Measurements from ENCODE around the gene RASA1. TPM values are rescaled to one million over a fixed set of nuclear protein-coding genes. Genes with fewer than 3 reads are reported as not detected.

RASA1 gene
- total RNA-seq, 2 donors from 2014 or later, result 15.6 to 17.8 TPM

DNA sequence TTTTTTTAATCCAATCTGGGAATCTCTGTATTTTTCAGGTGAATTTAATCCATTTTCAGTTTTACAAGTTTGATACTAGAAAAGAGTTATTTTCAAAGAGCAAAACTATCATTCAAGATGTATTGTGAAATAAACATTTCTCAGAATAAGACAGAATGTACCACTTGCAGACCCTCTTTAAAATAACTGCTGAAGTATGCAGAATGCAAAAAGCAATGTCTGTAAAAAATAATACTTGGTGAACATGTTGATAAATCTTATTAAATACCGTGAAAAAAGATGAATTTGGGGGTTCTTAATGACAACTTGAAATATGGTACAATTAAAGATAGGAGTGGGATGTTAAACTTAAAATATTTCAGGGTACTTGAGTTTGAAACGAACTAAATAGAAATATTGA, 26.1 kb upstream of the RASA1 start:
- no peak for ATAC-seq
- H3K36me3 ChIP-seq (replicated peaks in 1 of 2; ENCODE audit: insufficient read depth in 1 of 2, low read depth in 2 of 2), result no peaks in the 10 kb centered on the region
- H3K27ac ChIP-seq, result no peak overlapping the region
- no peaks in the 10 kb centered on the region for H3K9me3 ChIP-seq
- intact Hi-C loops (cut with DNase I), result no loop called here
- H3K27me3 ChIP-seq, result no peaks in the 10 kb centered on the region
- no peak overlapping the region for H3K4me3 ChIP-seq
- no peak for TF ChIP-seq POLR2A (IDR thresholded peaks at IDR 0.05)
- TF ChIP-seq, protein P1, sequence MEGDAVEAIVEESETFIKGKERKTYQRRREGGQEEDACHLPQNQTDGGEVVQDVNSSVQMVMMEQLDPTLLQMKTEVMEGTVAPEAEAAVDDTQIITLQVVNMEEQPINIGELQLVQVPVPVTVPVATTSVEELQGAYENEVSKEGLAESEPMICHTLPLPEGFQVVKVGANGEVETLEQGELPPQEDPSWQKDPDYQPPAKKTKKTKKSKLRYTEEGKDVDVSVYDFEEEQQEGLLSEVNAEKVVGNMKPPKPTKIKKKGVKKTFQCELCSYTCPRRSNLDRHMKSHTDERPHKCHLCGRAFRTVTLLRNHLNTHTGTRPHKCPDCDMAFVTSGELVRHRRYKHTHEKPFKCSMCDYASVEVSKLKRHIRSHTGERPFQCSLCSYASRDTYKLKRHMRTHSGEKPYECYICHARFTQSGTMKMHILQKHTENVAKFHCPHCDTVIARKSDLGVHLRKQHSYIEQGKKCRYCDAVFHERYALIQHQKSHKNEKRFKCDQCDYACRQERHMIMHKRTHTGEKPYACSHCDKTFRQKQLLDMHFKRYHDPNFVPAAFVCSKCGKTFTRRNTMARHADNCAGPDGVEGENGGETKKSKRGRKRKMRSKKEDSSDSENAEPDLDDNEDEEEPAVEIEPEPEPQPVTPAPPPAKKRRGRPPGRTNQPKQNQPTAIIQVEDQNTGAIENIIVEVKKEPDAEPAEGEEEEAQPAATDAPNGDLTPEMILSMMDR (IDR thresholded peaks at IDR 0.05), result no peak
- WGBS, 2 donors, result 68 to 70% methylated on average over 2 of the region's 2 CpGs
- H3K4me1 ChIP-seq, result peaks cover 11% of the 10 kb centered on the region
- no peak for DNase-seq

DNA sequence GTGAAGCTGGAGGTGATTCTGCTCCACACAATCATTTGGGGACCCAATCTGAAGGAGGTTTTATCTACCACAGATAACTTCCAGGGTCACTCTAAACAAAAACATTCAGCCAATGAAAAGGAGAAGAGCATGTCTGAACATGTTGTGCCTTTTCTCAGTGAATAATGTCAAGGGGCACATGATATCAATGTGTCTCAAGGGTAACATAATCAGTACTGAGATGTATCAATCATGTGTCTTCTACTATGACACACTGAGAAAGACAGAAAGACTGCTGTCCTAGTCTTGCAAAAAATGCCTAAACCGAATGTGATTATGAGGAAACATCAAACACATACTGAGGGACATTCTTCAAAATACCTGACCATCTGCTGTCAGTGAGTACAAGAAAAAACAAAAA, 25.4 kb upstream of the RASA1 start:
- intact Hi-C loops (cut with DNase I), result no loop called here
- no peak for DNase-seq
- ATAC-seq, result no peak
- TF ChIP-seq POLR2A (IDR thresholded peaks at IDR 0.05), result no peak
- Histone ChIP-seq H3K4me3 (no peak overlapping the region), H3K4me1 (peaks cover 11% of the 10 kb centered on the region), H3K9me3 (no peaks in the 10 kb centered on the region), H3K27me3 (no peaks in the 10 kb centered on the region), H3K27ac (no peak overlapping the region), H3K36me3 (replicated peaks in 1 of 2; ENCODE audit: insufficient read depth in 1 of 2, low read depth in 2 of 2) (no peaks in the 10 kb centered on the region)
- 55 to 57% methylated on average over 1 of the region's 1 CpG for WGBS, 2 donors

DNA sequence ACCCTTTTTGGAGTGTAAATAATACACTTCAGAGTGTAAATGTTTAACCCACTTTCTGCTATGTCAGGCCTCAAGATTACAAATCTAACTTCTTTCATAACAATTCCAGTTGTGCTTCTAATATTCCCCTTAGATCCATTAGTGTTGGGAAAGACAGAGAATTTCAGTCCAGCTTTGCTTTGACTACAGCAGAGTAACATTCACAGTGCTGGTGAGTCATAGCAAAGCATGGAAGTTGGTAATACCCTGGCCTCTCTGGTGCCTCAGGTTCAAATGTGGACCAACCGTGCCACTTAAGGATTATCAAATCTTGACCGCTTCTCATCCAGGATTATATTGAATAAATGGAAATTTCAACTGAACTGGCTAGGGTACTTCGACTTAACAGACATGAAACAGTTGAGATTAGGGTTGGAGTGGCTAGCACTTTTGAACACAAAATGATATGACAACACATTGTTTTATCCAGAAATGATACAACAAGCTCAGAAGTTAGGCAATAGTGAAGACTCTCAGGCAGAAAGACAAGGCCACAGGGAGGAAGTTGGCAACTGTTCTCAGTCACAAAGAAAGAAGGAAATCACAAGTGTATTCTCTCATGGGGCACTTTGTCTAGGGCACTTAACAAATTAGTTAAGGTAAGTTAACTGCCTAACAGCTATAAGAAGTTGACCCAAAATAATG, 24.4 kb upstream of the RASA1 start:
- peak; percentile 66 for ATAC-seq
- Histone ChIP-seq H3K36me3 (replicated peaks in 1 of 2; ENCODE audit: insufficient read depth in 1 of 2, low read depth in 2 of 2) (no peaks in the 10 kb centered on the region), H3K9me3 (no peaks in the 10 kb centered on the region), H3K4me1 (peaks cover 11% of the 10 kb centered on the region), H3K4me3 (no peak overlapping the region), H3K27me3 (no peaks in the 10 kb centered on the region), H3K27ac (peak overlapping the region in 1 of 4 donors; percentile 33)
- 74 to 87% methylated on average over 3 of the region's 3 CpGs for WGBS, 2 donors
- intact Hi-C loops (cut with DNase I), result no loop called here
- peak in 1 of 4 donors; percentile 21 for DNase-seq
- TF ChIP-seq, protein P1 (IDR thresholded peaks at IDR 0.05), result no peak
- no peak for TF ChIP-seq POLR2A (IDR thresholded peaks at IDR 0.05)

DNA sequence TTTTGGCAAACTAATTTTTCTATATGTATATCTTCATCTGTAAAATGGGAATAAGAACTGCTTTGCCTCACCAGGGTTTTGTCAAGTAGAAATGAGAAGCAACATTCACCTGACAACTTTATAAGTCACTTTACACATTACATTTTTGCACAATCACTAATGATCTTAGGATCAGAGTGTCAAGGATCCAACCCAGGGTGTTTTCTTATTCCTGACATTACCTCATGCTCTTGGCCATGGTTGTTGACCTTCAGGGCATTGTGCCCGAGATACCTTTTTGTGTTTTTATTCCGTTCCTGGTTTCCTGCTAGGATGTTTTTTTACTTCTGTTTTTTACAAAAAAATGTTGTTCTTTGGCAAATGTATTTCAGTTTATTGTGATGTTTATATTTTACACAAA, 22.2 kb upstream of the RASA1 start:
- WGBS, 2 donors, result 20 to 22% methylated on average over 2 of the region's 2 CpGs
- DNase-seq (peak; percentile 17 to 59 (median 34)), ATAC-seq (peak; percentile 90)
- Histone ChIP-seq H3K27ac (no peak overlapping the region), H3K4me3 (no peak overlapping the region), H3K27me3 (no peaks in the 10 kb centered on the region), H3K4me1 (peaks cover 11% of the 10 kb centered on the region), H3K9me3 (no peaks in the 10 kb centered on the region), H3K36me3 (replicated peaks in 1 of 2; ENCODE audit: insufficient read depth in 1 of 2, low read depth in 2 of 2) (no peaks in the 10 kb centered on the region)
- intact Hi-C loops (cut with DNase I), result no loop called here
- TF ChIP-seq POLR2A (IDR thresholded peaks at IDR 0.05), result no peak
- TF ChIP-seq, protein P1 (IDR thresholded peaks at IDR 0.05), result no peak

DNA sequence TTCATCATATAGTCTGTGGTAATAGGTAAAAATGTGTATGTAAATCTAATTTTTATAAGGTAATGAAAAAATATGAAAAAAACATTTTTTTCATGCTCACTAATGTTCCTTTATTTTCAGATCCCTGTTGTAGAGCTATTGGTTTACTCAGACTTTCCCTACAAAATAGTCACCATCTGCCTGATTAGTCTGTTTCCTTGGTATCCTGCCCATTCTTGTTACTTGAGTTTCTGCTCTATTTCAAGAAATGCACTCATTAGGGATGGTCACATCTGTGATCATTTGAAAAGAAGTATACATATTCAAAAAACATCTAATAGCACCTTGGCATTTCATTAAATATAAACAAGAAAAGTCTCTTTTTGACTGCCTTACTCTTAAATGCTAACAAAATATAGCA, 21.6 kb upstream of the RASA1 start:
- Histone ChIP-seq H3K27ac (no peak overlapping the region), H3K4me1 (peaks cover 11% of the 10 kb centered on the region), H3K27me3 (no peaks in the 10 kb centered on the region), H3K9me3 (no peaks in the 10 kb centered on the region), H3K36me3 (replicated peaks in 1 of 2; ENCODE audit: insufficient read depth in 1 of 2, low read depth in 2 of 2) (no peaks in the 10 kb centered on the region), H3K4me3 (no peak overlapping the region)
- intact Hi-C loops (cut with DNase I), result no loop called here
- DNase-seq, result no peak
- TF ChIP-seq, protein P1 (IDR thresholded peaks at IDR 0.05), result no peak
- no peak for TF ChIP-seq POLR2A (IDR thresholded peaks at IDR 0.05)
- ATAC-seq, result no peak
